NCI-H2227 (cell line): ENCODE measurements around the gene TANGO2.

Experiments used
- DNase-seq: peaks from one replicate; lab custom pipeline; 2025; ENCODE audit not compliant: unreplicated experiment; lab: John Stamatoyannopoulos, UW

TANGO2 gene

GRCh38 chr22:20024650-20025397, 3.9 kb downstream of the TANGO2 start:
- DNase-seq: no peak

- no peak for DNase-seq
Measured at GRCh38 chr22:20025401-20026203, 4.7 kb downstream of the TANGO2 start.

GRCh38 chr22:20026204-20026908, 5.4 kb downstream of the TANGO2 start:
- no peak for DNase-seq

GRCh38 chr22:20026996-20027601, 6.2 kb downstream of the TANGO2 start:
- no peak for DNase-seq

GRCh38 chr22:20027966-20028854, 7.3 kb downstream of the TANGO2 start:
- no peak for DNase-seq

GRCh38 chr22:20028855-20029549, 8.1 kb downstream of the TANGO2 start:
- no peak for DNase-seq

GRCh38 chr22:20029550-20030225, 8.8 kb downstream of the TANGO2 start:
- no peak for DNase-seq

GRCh38 chr22:20031732-20032406, 11.0 kb downstream of the TANGO2 start:
- no peak for DNase-seq

GRCh38 chr22:20032407-20032991, 11.6 kb downstream of the TANGO2 start:
- DNase-seq: no peak

GRCh38 chr22:20033045-20033706, 12.3 kb downstream of the TANGO2 start:
- no peak for DNase-seq

- DNase-seq: no peak
Measured at GRCh38 chr22:20034143-20034542, 13.2 kb downstream of the TANGO2 start.

GRCh38 chr22:20035375-20036083, 14.6 kb downstream of the TANGO2 start:
- DNase-seq: no peak

- DNase-seq: no peak
Measured at GRCh38 chr22:20036084-20036482, 15.2 kb downstream of the TANGO2 start.

- DNase-seq: no peak
Measured at GRCh38 chr22:20036535-20037392, 15.9 kb downstream of the TANGO2 start.

GRCh38 chr22:20037419-20037818, 16.5 kb downstream of the TANGO2 start:
- DNase-seq: no peak

GRCh38 chr22:20038574-20038973, 17.7 kb downstream of the TANGO2 start:
- DNase-seq: no peak
